Upper lobe of left lung (tissue), 6 donors: ENCODE results near the gene RYR3. TPM values are rescaled to one million over a fixed set of nuclear protein-coding genes. Genes with fewer than 3 reads are reported as not detected.

Experiments
- ATAC-seq, 2 donors: fragments of 200-7000 bp; cut with Tn5 transposase; one replicate each; pipeline ENCODE4 v1.9.1; 2022; ENCODE audit warnings: mild to moderate bottlenecking in 2 of 2, moderate library complexity in 2 of 2; ENCODE audit not compliant: low FRiP score in 2 of 2
- DNase-seq, 2 donors: peaks; one replicate each; pipeline ENCODE4 v3.0.0-alpha.2; 2019 to 2020
- H3K27ac ChIP-seq, 4 donors: fragments of 200-600 bp; sonication (generic); one replicate each; pipeline ENCODE4 v1.5.1; 2016 to 2019
- H3K27me3 ChIP-seq, 4 donors: fragments of 200-600 bp; sonication (generic); one replicate each; pipeline ENCODE4 v1.5.1; 2017 to 2019
- H3K36me3 ChIP-seq, 4 donors: fragments of 200-600 bp; sonication (generic); one replicate each; pipeline ENCODE4 v1.5.1; 2016 to 2019
- H3K4me1 ChIP-seq, 4 donors: fragments of 200-600 bp; sonication (generic); one replicate each; pipeline ENCODE4 v1.5.1; 2018 to 2019
- H3K4me3 ChIP-seq, 4 donors: fragments of 200-600 bp; sonication (generic); one replicate each; pipeline ENCODE4 v1.5.1; 2017 to 2019; ENCODE audit warnings: mild to moderate bottlenecking in 2 of 4, moderate library complexity in 1 of 4
- H3K9me3 ChIP-seq, 4 donors: fragments of 200-600 bp; sonication (generic); one replicate each; pipeline ENCODE4 v1.5.1; 2018 to 2019
- CTCF ChIP-seq, 6 experiments: fragments of 450-650 bp in 4 of 6; fragments of 200-600 bp in 2 of 6; sonication (generic) in 2 of 6; IDR thresholded peaks; one replicate each; pipeline ENCODE4 v1.5.1; 2016 to 2019; ENCODE audit warnings: antibody characterized with exemption in 6 of 6
- EP300 ChIP-seq, 4 donors: sonication (generic); formaldehyde crosslinking; IDR thresholded peaks; one replicate each; pipeline ENCODE4 v1.5.1; 2017; ENCODE audit warnings: antibody characterized with exemption in 4 of 4, control low read depth in 2 of 4
- POLR2A ChIP-seq, 4 donors: fragments of 450-650 bp; IDR thresholded peaks; one replicate each; pipeline ENCODE4 v1.5.1; 2016 to 2017; ENCODE audit warnings: antibody characterized with exemption in 4 of 4, mild to moderate bottlenecking in 2 of 4
- POLR2AphosphoS5 ChIP-seq, 2 donors: sonication (generic); formaldehyde crosslinking; IDR thresholded peaks; one replicate each; pipeline ENCODE4 v1.5.1; 2017; ENCODE audit warnings: antibody characterized with exemption in 2 of 2
- WGBS, 2 donors: methylation state at CpG; one replicate each; pipeline ENCODE4 v1.1.5; 2017 to 2018; 5-methylcytosine and 5-hydroxymethylcytosine counted together
- total RNA-seq, 6 donors: library from RNA; depleted of rRNA in 4 of 6; stranded (reverse); fragments of >200 nt in 4 of 6; gene quantifications; one replicate each; pipeline versions ENCODE4 v1.1.0 to v1.2.1, GENCODE V29; 2016 to 2021
- donor health status: DM: no; HTN: no; CAD: no; lungs with moderate emphysema.
- donor health status: DM: no; HTN: yes; CAD: no; lungs with severe emphysema.

RYR3 gene
- total RNA-seq, 6 donors from 2014 or later: under 0.01 to 0.34 (median 0.15) TPM

GRCh38 chr15:33451385-33451784 lies 140.6 kb downstream of the RYR3 start:
- H3K9me3 ChIP-seq: no peaks in the 10 kb centered on the region
- no peaks in the 10 kb centered on the region for H3K27me3 ChIP-seq
- H3K36me3 ChIP-seq: no peaks in the 10 kb centered on the region
- TF ChIP-seq EP300 (IDR thresholded peaks at IDR 0.05) (no peak), POLR2A (IDR thresholded peaks at IDR 0.05) (no peak), CTCF (IDR thresholded peaks at IDR 0.05) (no peak), POLR2AphosphoS5 (IDR thresholded peaks at IDR 0.05) (no peak)
- H3K4me3 ChIP-seq: no peak overlapping the region
- ATAC-seq: no peak
- H3K4me1 ChIP-seq: no peaks in the 10 kb centered on the region
- WGBS, 2 donors: 86 to 88% methylated on average over 4 of the region's 4 CpGs
- no peak overlapping the region for H3K27ac ChIP-seq
- no peak for DNase-seq

GRCh38 chr15:33453761-33454160 lies 143.0 kb downstream of the RYR3 start:
- H3K36me3 ChIP-seq: no peaks in the 10 kb centered on the region
- no peaks in the 10 kb centered on the region for H3K4me1 ChIP-seq
- no peak overlapping the region for H3K27ac ChIP-seq
- WGBS, 2 donors: 74 to 83% methylated on average over 3 of the region's 3 CpGs
- H3K9me3 ChIP-seq: no peaks in the 10 kb centered on the region
- ATAC-seq (no peak), DNase-seq (no peak)
- H3K27me3 ChIP-seq: no peaks in the 10 kb centered on the region
- H3K4me3 ChIP-seq: no peak overlapping the region
- TF ChIP-seq CTCF (IDR thresholded peaks at IDR 0.05) (no peak), POLR2AphosphoS5 (IDR thresholded peaks at IDR 0.05) (no peak), EP300 (IDR thresholded peaks at IDR 0.05) (no peak), POLR2A (IDR thresholded peaks at IDR 0.05) (no peak)

GRCh38 chr15:33454346-33454745 lies 143.6 kb downstream of the RYR3 start:
- Histone ChIP-seq H3K4me1 (no peaks in the 10 kb centered on the region), H3K36me3 (no peaks in the 10 kb centered on the region), H3K27me3 (no peaks in the 10 kb centered on the region), H3K4me3 (no peak overlapping the region), H3K9me3 (no peaks in the 10 kb centered on the region), H3K27ac (no peak overlapping the region)
- ATAC-seq (no peak), DNase-seq (no peak)
- TF ChIP-seq POLR2AphosphoS5 (IDR thresholded peaks at IDR 0.05): no peak
- no peak for TF ChIP-seq EP300 (IDR thresholded peaks at IDR 0.05)
- TF ChIP-seq POLR2A (IDR thresholded peaks at IDR 0.05): no peak
- TF ChIP-seq CTCF (IDR thresholded peaks at IDR 0.05): no peak
- 82% methylated on average over 7 of the region's 7 CpGs for WGBS, 2 donors

- Histone ChIP-seq H3K27me3 (no peaks in the 10 kb centered on the region), H3K9me3 (no peaks in the 10 kb centered on the region), H3K27ac (no peak overlapping the region), H3K4me3 (no peak overlapping the region), H3K4me1 (no peaks in the 10 kb centered on the region), H3K36me3 (no peaks in the 10 kb centered on the region)
- no peak for TF ChIP-seq EP300 (IDR thresholded peaks at IDR 0.05)
- TF ChIP-seq POLR2AphosphoS5 (IDR thresholded peaks at IDR 0.05): no peak
- TF ChIP-seq CTCF (IDR thresholded peaks at IDR 0.05): no peak
- no peak for TF ChIP-seq POLR2A (IDR thresholded peaks at IDR 0.05)
- 55 to 70% methylated on average over 4 of the region's 4 CpGs for WGBS, 2 donors
- ATAC-seq: no peak
- DNase-seq: no peak
These were observed 144.2 kb downstream of the RYR3 start for GRCh38 chr15:33454996-33455395.

- no peak for DNase-seq
- no peak for ATAC-seq
- Histone ChIP-seq H3K9me3 (no peaks in the 10 kb centered on the region), H3K27me3 (no peaks in the 10 kb centered on the region), H3K4me3 (no peak overlapping the region), H3K27ac (no peak overlapping the region), H3K4me1 (no peaks in the 10 kb centered on the region), H3K36me3 (no peaks in the 10 kb centered on the region)
- 81% methylated on average over 2 of the region's 2 CpGs for WGBS, 2 donors
- TF ChIP-seq EP300 (IDR thresholded peaks at IDR 0.05) (no peak), CTCF (IDR thresholded peaks at IDR 0.05) (no peak), POLR2A (IDR thresholded peaks at IDR 0.05) (no peak), POLR2AphosphoS5 (IDR thresholded peaks at IDR 0.05) (no peak)
These were observed 147.7 kb downstream of the RYR3 start for GRCh38 chr15:33458421-33458820.
